H1 (cell line): Measurements from ENCODE around the gene ASCC3. TPM values are rescaled to one million over a fixed set of nuclear protein-coding genes. Genes with fewer than 3 reads are reported as not detected.

Experiments
- CTCF ChIA-PET: fragments of 300-600 bp; sonication (Branson Sonifier 250); formaldehyde crosslinking; loops from one replicate; lab custom pipeline; 2021; ENCODE audit not compliant: partially characterized antibody; lab: Charles Lee
- POLR2A ChIA-PET: fragments of 300-600 bp; sonication (Branson Sonifier 250); formaldehyde crosslinking; loops from one replicate; lab custom pipeline; 2021; ENCODE audit warnings: inconsistent platforms; ENCODE audit not compliant: partially characterized antibody; lab: Charles Lee
- DNase-seq, 2 experiments: peaks; one replicate each; pipeline versions ENCODE4 v3.0.0 to v3.0.0-alpha.2; 2010 to 2022; ENCODE audit warnings: low spot score in 2 of 2, low read depth in 1 of 2, mixed read lengths in 1 of 2
- FAIRE-seq: peaks from 2 replicates; lab custom pipeline; 2011; peaks lifted over from hg19 to GRCh38; lab: Jason Lieb, UNC
- H2AFZ ChIP-seq: 2 replicates; pipeline ENCODE4 v1.8.1; 2012; ENCODE audit warnings: low read length, inconsistent platforms
- H2AK5ac ChIP-seq: 2 replicates; pipeline ENCODE4 v1.6.1; 2013; ENCODE audit warnings: low read depth, low read length
- H2BK120ac ChIP-seq: replicated peaks from 2 replicates; pipeline ENCODE3; 2013; ENCODE audit warnings: low read depth, low read length, inconsistent platforms
- H2BK12ac ChIP-seq: 2 replicates; pipeline ENCODE4 v1.6.1; 2013; ENCODE audit warnings: low read depth, low read length
- H2BK15ac ChIP-seq: 2 replicates; pipeline ENCODE4 v1.6.1; 2013; ENCODE audit warnings: low read length
- H2BK20ac ChIP-seq: 2 replicates; pipeline ENCODE4 v1.6.1; 2013; ENCODE audit warnings: low read length
- H2BK5ac ChIP-seq: 2 replicates; pipeline ENCODE4 v1.6.1; 2013; ENCODE audit warnings: low read depth, low read length
- H3K14ac ChIP-seq: 2 replicates; pipeline ENCODE4 v1.6.1; 2013; ENCODE audit warnings: inconsistent platforms; ENCODE audit not compliant: insufficient read length
- H3K18ac ChIP-seq: 2 replicates; pipeline ENCODE4 v1.6.1; 2013; ENCODE audit warnings: low read length; ENCODE audit errors: extremely low read depth
- H3K23ac ChIP-seq: 2 replicates; pipeline ENCODE4 v1.6.1; 2013; ENCODE audit warnings: inconsistent platforms; ENCODE audit not compliant: insufficient read length
- H3K23me2 ChIP-seq: 2 replicates; pipeline ENCODE4 v1.6.1; 2013; ENCODE audit warnings: low read depth, low read length
- H3K27ac ChIP-seq: 2 replicates; pipeline ENCODE4 v1.6.1; 2011; ENCODE audit warnings: low read depth, low read length, inconsistent platforms
- H3K27me3 ChIP-seq, 4 experiments: replicated peaks in 1 of 4; 1 replicate in 1 of 4; 2 replicates in 3 of 4; pipeline versions ENCODE4 v1.6.1 to v1.8.1; 2011 to 2013; ENCODE audit warnings: low read length in 3 of 4, mild to moderate bottlenecking in 3 of 4, inconsistent platforms in 2 of 4, mixed read lengths in 2 of 4, moderate library complexity in 1 of 4; ENCODE audit not compliant: control insufficient read depth in 3 of 4, insufficient read depth in 3 of 4; ENCODE audit errors: extremely low read depth in 1 of 4
- H3K36me3 ChIP-seq, 4 experiments: 2 replicates each; pipeline versions ENCODE4 v1.6.1 to v1.8.1; 2011 to 2013; ENCODE audit warnings: mild to moderate bottlenecking in 4 of 4, low read length in 3 of 4, moderate library complexity in 2 of 4, control low read depth in 1 of 4, inconsistent platforms in 1 of 4; ENCODE audit not compliant: insufficient read depth in 4 of 4, control insufficient read depth in 2 of 4
- H3K4ac ChIP-seq: replicated peaks from 2 replicates; pipeline ENCODE3; 2013; ENCODE audit warnings: low read length, low read depth, mixed read lengths, inconsistent platforms; ENCODE audit not compliant: insufficient read length
- H3K4me1 ChIP-seq, 4 experiments: replicated peaks in 1 of 4; 1 replicate in 1 of 4; 2 replicates in 3 of 4; pipeline versions ENCODE4 v1.6.1 to v1.8.1; 2011 to 2013; ENCODE audit warnings: low read length in 3 of 4, inconsistent platforms in 2 of 4, mixed read lengths in 1 of 4; ENCODE audit not compliant: insufficient read depth in 4 of 4, control insufficient read depth in 3 of 4
- H3K4me2 ChIP-seq, 2 experiments: 2 replicates each; pipeline versions ENCODE4 v1.6.1 to v1.8.1; 2011 to 2013; ENCODE audit warnings: low read depth in 2 of 2, low read length in 2 of 2, control low read depth in 1 of 2, inconsistent platforms in 1 of 2, mild to moderate bottlenecking in 1 of 2; ENCODE audit not compliant: insufficient read depth in 1 of 2
- H3K4me3 ChIP-seq, 4 experiments: fragments of 200-600, 300-600 bp in 1 of 4; sonication (generic), shearing (Covaris generic), sonication (Bioruptor Twin) in 1 of 4; 2 replicates each; pipeline versions ENCODE4 v1.5.1 to v1.8.1; 2011 to 2016; ENCODE audit warnings: low read length in 4 of 4, low read depth in 3 of 4, control low read depth in 2 of 4, inconsistent platforms in 2 of 4, mild to moderate bottlenecking in 2 of 4, mixed read lengths in 1 of 4, moderate library complexity in 1 of 4; ENCODE audit not compliant: insufficient read depth in 2 of 4; ENCODE audit errors: extremely low read depth in 1 of 4
- H3K56ac ChIP-seq: replicated peaks from 2 replicates; pipeline ENCODE3; 2013; ENCODE audit warnings: low read depth, mild to moderate bottlenecking, mixed read lengths, low read length, inconsistent platforms; ENCODE audit not compliant: insufficient read length
- H3K79me1 ChIP-seq: 2 replicates; pipeline ENCODE4 v1.6.1; 2013; ENCODE audit warnings: low read depth, low read length, control low read depth
- H3K79me2 ChIP-seq, 2 experiments: 2 replicates each; pipeline versions ENCODE4 v1.6.1 to v1.8.1; 2012 to 2013; ENCODE audit warnings: low read length in 2 of 2, mild to moderate bottlenecking in 2 of 2, inconsistent platforms in 1 of 2; ENCODE audit not compliant: insufficient read depth in 2 of 2, control insufficient read depth in 1 of 2
- H3K9ac ChIP-seq, 4 experiments: replicated peaks in 1 of 4; 1 replicate in 1 of 4; 2 replicates in 3 of 4; pipeline versions ENCODE4 v1.6.1 to v1.8.1; 2011 to 2013; ENCODE audit warnings: low read depth in 3 of 4, low read length in 3 of 4, control low read depth in 2 of 4, mild to moderate bottlenecking in 2 of 4, moderate library complexity in 2 of 4, inconsistent platforms in 1 of 4; ENCODE audit errors: extremely low read depth in 1 of 4
- H3K9me3 ChIP-seq, 2 experiments: 2 replicates each; pipeline versions ENCODE4 v1.6.1 to v1.8.1; 2012 to 2013; ENCODE audit warnings: mild to moderate bottlenecking in 2 of 2, moderate library complexity in 2 of 2, control low read depth in 1 of 2, inconsistent platforms in 1 of 2, low read depth in 1 of 2, low read length in 1 of 2, mixed read lengths in 1 of 2; ENCODE audit not compliant: insufficient read depth in 2 of 2
- H4K20me1 ChIP-seq, 2 experiments: replicated peaks in 1 of 2; 2 replicates each; pipeline versions ENCODE3 to v1.8.1; 2011 to 2013; ENCODE audit warnings: inconsistent platforms in 2 of 2, low read length in 2 of 2, mild to moderate bottlenecking in 1 of 2; ENCODE audit not compliant: insufficient read depth in 2 of 2, control insufficient read depth in 1 of 2
- H4K5ac ChIP-seq: 2 replicates; pipeline ENCODE4 v1.6.1; 2013; ENCODE audit warnings: low read length, low read depth, mixed read lengths, inconsistent platforms; ENCODE audit not compliant: insufficient read length
- H4K8ac ChIP-seq: 2 replicates; pipeline ENCODE4 v1.8.0; 2013; ENCODE audit warnings: mild to moderate bottlenecking, moderate library complexity, low read length, inconsistent platforms; ENCODE audit not compliant: insufficient read depth; ENCODE audit errors: extremely low read depth
- H4K91ac ChIP-seq: replicated peaks from 2 replicates; pipeline ENCODE3; 2013; ENCODE audit warnings: low read length, mixed read lengths, inconsistent platforms; ENCODE audit not compliant: insufficient read length
- CBX5 ChIP-seq: fragments of 300-800, 300-1000 bp; sonication (generic); IDR thresholded peaks from 2 replicates; pipeline ENCODE4 v1.7.1; 2016; ENCODE audit warnings: antibody characterized with exemption, low read length, low read depth
- GTF2F1 ChIP-seq: IDR thresholded peaks from 2 replicates; pipeline ENCODE4 v1.6.1; 2012; ENCODE audit warnings: low read depth, low read length, improper control_type of control experiment, borderline replicate concordance
- JUND ChIP-seq: IDR thresholded peaks from 2 replicates; pipeline ENCODE4 v1.6.1; 2011; ENCODE audit warnings: mild to moderate bottlenecking, improper control_type of control experiment, low read length
- NRF1 ChIP-seq: IDR thresholded peaks from 2 replicates; pipeline ENCODE4 v1.6.1; 2011; ENCODE audit warnings: mild to moderate bottlenecking, low read depth, low read length, improper control_type of control experiment
- SIN3A ChIP-seq, 2 experiments: IDR thresholded peaks in 1 of 2; conservative IDR thresholded peaks in 1 of 2; 2 replicates each; pipeline ENCODE4 v1.6.1; 2011 to 2012; ENCODE audit warnings: low read length in 2 of 2, improper control_type of control experiment in 1 of 2, low read depth in 1 of 2, mild to moderate bottlenecking in 1 of 2
- SIRT6 ChIP-seq: IDR thresholded peaks from one replicate; pipeline ENCODE4 v1.7.1; 2012; ENCODE audit warnings: low read length, inconsistent platforms
- TBP ChIP-seq: IDR thresholded peaks from 2 replicates; pipeline ENCODE4 v1.6.1; 2011; ENCODE audit warnings: low read depth, low read length, improper control_type of control experiment
- TEAD4 ChIP-seq: IDR thresholded peaks from 2 replicates; pipeline ENCODE4 v1.6.1; 2012; ENCODE audit warnings: low read depth, low read length, inconsistent platforms, mixed read lengths
- YY1 ChIP-seq: IDR thresholded peaks from 2 replicates; pipeline ENCODE4 v1.6.1; 2011; ENCODE audit warnings: low read depth, mild to moderate bottlenecking, low read length
- ZNF274 ChIP-seq: IDR thresholded peaks from 2 replicates; pipeline ENCODE4 v1.7.0; 2012; ENCODE audit warnings: low read length, borderline replicate concordance; ENCODE audit errors: extremely low read depth
- WGBS, 2 experiments: shearing (Covaris generic) in 1 of 2; methylation state at CpG; one replicate each; pipeline versions ENCODE4 v1.1.6 to v1.1.7; 2013 to 2015; ENCODE audit warnings: low lambda C conversion rate in 2 of 2, mixed read lengths in 2 of 2, inconsistent platforms in 1 of 2, low coverage in 1 of 2, missing lambda C conversion rate in 1 of 2; ENCODE audit not compliant: insufficient replicate concordance in 2 of 2, insufficient coverage in 1 of 2, insufficient read length in 1 of 2; ENCODE audit errors: extremely low coverage in 1 of 2, missing lambda C conversion rate in 1 of 2; 5-methylcytosine and 5-hydroxymethylcytosine counted together
- polyA plus RNA-seq, 7 experiments: library from polyadenylated mRNA; depleted of rRNA in 3 of 7; stranded (reverse) in 5 of 7; unstranded in 2 of 7; fragments of >200 nt in 5 of 7; fragments of 200-250 nt in 2 of 7; gene quantifications; 1 replicate in 5 of 7; 2 replicates in 1 of 7; 4 replicates in 1 of 7; pipeline versions ENCODE4 v1.2.1 to v1.2.3, GENCODE V29; 2011 to 2013; ENCODE audit warnings: missing spikeins in 2 of 7, mixed read lengths in 2 of 7
- total RNA-seq: library from RNA; stranded (reverse); fragmentation: NEBNext Ultra II Directional; extraction: Animal tissue kit (Norgen Biotek cat#: 25700); gene quantifications from 2 replicates; pipeline ENCODE4 v1.2.1, GENCODE V29; 2021
- TF ChIP-seq, protein P1 (sequence below): IDR thresholded peaks from 2 replicates; pipeline ENCODE4 v1.6.1; 2012; ENCODE audit warnings: inconsistent platforms
- TF ChIP-seq, protein P2 (sequence below): IDR thresholded peaks from 2 replicates; pipeline ENCODE4 v1.6.1; 2011; ENCODE audit warnings: low read depth, mild to moderate bottlenecking, low read length; ENCODE audit not compliant: insufficient read depth

Gene ASCC3
- total and polyA plus RNA-seq, 2 of the 8 experiments (the other 6 are each of a cell fraction or from before 2014, with no cell fraction given) = 37.5 to 77.8 TPM

DNA sequence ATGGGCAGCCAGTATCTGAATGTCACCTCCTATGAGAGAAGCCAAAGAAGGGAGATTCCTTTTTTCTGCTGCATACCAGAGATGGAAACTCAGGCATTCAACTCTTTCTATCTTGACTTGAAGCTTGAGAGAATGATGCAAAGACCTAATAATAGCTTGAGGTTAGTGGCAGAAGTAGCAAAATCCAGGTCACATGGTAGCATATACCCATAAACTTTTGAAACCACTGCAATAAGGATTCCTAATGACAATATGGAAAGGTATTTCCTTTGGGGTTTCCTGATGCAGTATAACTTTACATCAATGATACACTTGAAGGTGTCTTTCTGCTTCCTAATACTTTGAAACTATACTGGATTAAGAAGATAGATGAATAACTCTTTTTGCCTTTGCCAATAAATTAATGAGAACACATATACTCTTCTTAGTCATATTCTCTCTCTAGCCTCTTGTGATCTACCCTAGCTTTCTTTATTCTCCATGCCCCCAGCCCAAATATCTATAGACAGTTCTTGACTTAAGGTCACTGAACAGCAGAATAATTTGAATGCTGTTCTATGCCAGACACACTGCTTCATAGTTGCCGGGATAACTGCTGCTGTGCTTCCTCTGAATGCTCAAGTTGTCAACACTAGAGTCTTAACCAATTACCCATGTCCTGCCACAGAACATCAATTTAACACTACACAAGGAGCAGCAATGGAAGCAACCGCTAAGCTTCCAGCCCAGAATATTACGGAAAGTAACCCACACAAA is 260.9 kb downstream of the ASCC3 start:
- CTCF ChIA-PET = interaction anchor here (0.7 kb wide), 1 partner anchor 1089 kb away, joined by 3 read pairs; no protein-coding TSS in a partner anchor
- H4K20me1 ChIP-seq = peaks cover 0 to 1% of the 10 kb centered on the region in 2 experiments
- TF ChIP-seq SIN3A (conservative IDR thresholded peaks at IDR 0.05 in 1 of 2, IDR thresholded peaks at IDR 0.05 in 1 of 2; ENCODE audit: low read depth in 1 of 2, low read length in 2 of 2) (no peak), JUND (no peak), NRF1 (no peak), GTF2F1 (no peak), YY1 (no peak), TEAD4 (no peak), CBX5 (no peak), SIRT6 (no peak), ZNF274 (no peak), TBP (no peak)
- TF ChIP-seq, protein P1, sequence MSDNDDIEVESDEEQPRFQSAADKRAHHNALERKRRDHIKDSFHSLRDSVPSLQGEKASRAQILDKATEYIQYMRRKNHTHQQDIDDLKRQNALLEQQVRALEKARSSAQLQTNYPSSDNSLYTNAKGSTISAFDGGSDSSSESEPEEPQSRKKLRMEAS = no peak
- TF ChIP-seq, protein P2, sequence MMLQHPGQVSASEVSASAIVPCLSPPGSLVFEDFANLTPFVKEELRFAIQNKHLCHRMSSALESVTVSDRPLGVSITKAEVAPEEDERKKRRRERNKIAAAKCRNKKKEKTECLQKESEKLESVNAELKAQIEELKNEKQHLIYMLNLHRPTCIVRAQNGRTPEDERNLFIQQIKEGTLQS = no peak

More for the DNA sequence above, 260.9 kb downstream of the ASCC3 start:
- H4K91ac ChIP-seq = no peak overlapping the region
- H3K23ac ChIP-seq = no peak overlapping the region
- H3K79me2 ChIP-seq = no peaks in the 10 kb centered on the region
- FAIRE-seq (no peak), DNase-seq (no peak)
- H3K27me3 ChIP-seq = no peaks in the 10 kb centered on the region
- WGBS, 2 experiments = 88% methylated on average over 3 of the region's 3 CpGs; no CpG with 5 or more reads in 1 of the 2 experiments
- no peaks in the 10 kb centered on the region for H3K23me2 ChIP-seq
- no peaks in the 10 kb centered on the region for H3K4me1 ChIP-seq
- peaks cover 0 to 14% (median 3%) of the 10 kb centered on the region in 4 experiments; a peak in 3 of 8 replicates for H3K36me3 ChIP-seq
- H2AFZ ChIP-seq = no peak overlapping the region
- H4K8ac ChIP-seq = no peak overlapping the region
- no peak overlapping the region for H3K4me3 ChIP-seq
- H3K27ac ChIP-seq = no peak overlapping the region
- H2BK12ac ChIP-seq = no peak overlapping the region
- no peak overlapping the region for H3K4ac ChIP-seq
- H3K18ac ChIP-seq = no peak overlapping the region
- no peak overlapping the region for H2BK120ac ChIP-seq
- no peak overlapping the region for H3K56ac ChIP-seq
- H2BK15ac ChIP-seq = no peak overlapping the region
- no peak overlapping the region for H3K14ac ChIP-seq
- no peak overlapping the region for H4K5ac ChIP-seq
- H2AK5ac ChIP-seq = no peak overlapping the region
- POLR2A ChIA-PET = no interaction called here
- H3K79me1 ChIP-seq = no peaks in the 10 kb centered on the region
- no peak overlapping the region for H2BK20ac ChIP-seq
- H3K9ac ChIP-seq = no peak overlapping the region
- no peak overlapping the region for H3K4me2 ChIP-seq
- H2BK5ac ChIP-seq = no peak overlapping the region
- H3K9me3 ChIP-seq = 0 out of 4 replicates have a peak, but pooled peaks cover 0 to 3% of the 10 kb centered on the region in 2 experiments
